BJ (cell line): ENCODE data around the gene EXOC6B. TPM values are rescaled to one million over a fixed set of nuclear protein-coding genes. Genes with fewer than 3 reads are reported as not detected.

ENCODE experiments used
- CTCF ChIA-PET: fragments of 350-600 bp; formaldehyde crosslinking; extraction: SDS; loops from one replicate; lab custom pipeline; 2021; ENCODE audit warnings: antibody characterized with exemption, inconsistent platforms; lab: Yijun Ruan, JAX
- POLR2A ChIA-PET: fragments of 300-600 bp; sonication (Branson Sonifier 250); formaldehyde crosslinking; extraction: SDS; loops from one replicate; lab custom pipeline; 2021; ENCODE audit warnings: antibody characterized with exemption; lab: Charles Lee
- DNase-seq: peaks from one replicate; pipeline ENCODE4 v3.0.0-alpha.2; 2011; ENCODE audit warnings: low read depth
- H3K27me3 ChIP-seq: 2 replicates; pipeline ENCODE4 v1.6.0; 2011; ENCODE audit warnings: low read length; ENCODE audit not compliant: control insufficient read depth, insufficient read depth
- H3K36me3 ChIP-seq: 2 replicates; pipeline ENCODE4 v1.5.1; 2011; ENCODE audit warnings: low read length; ENCODE audit not compliant: control insufficient read depth, insufficient read depth
- H3K4me3 ChIP-seq: 2 replicates; pipeline ENCODE4 v1.5.1; 2011; ENCODE audit warnings: low read depth, mild to moderate bottlenecking, control low read depth, low read length
- CTCF ChIP-seq: IDR thresholded peaks from 2 replicates; pipeline ENCODE4 v1.5.1; 2011; ENCODE audit warnings: low read depth, mild to moderate bottlenecking, control low read depth, inconsistent platforms, low read length, moderate library complexity; ENCODE audit not compliant: insufficient read depth
- polyA plus RNA-seq: library from polyadenylated mRNA; depleted of rRNA; stranded (reverse); fragments of >200 nt; gene quantifications from 2 replicates; pipeline ENCODE4 v1.2.3, GENCODE V29; 2011

Gene EXOC6B
- polyA plus RNA-seq, 1 experiment: 15.5 TPM

GRCh38 chr2:72144274-72144631 lies 681.6 kb downstream of the EXOC6B start:
- Histone ChIP-seq H3K27me3 (peaks cover 44% of the 10 kb centered on the region), H3K4me3 (no peak overlapping the region), H3K36me3 (no peaks in the 10 kb centered on the region)
- ChIA-PET CTCF (no interaction called here), POLR2A (no interaction called here)
- no peak for TF ChIP-seq CTCF
- no peak for DNase-seq

- H3K27me3 ChIP-seq: peaks cover 41% of the 10 kb centered on the region
These were observed 682.2 kb downstream of the EXOC6B start for GRCh38 chr2:72143441-72144273.

GRCh38 chr2:72142570-72143440 lies 683.0 kb downstream of the EXOC6B start:
- DNase-seq: no peak
- no peak for TF ChIP-seq CTCF
- Histone ChIP-seq H3K4me3 (no peak overlapping the region), H3K36me3 (no peaks in the 10 kb centered on the region), H3K27me3 (peaks cover 37% of the 10 kb centered on the region)
- CTCF ChIA-PET: interaction anchor here (1.0 to 1.1 kb wide), 2 partner anchors 26 to 342 kb away, joined by 3 read pairs; no protein-coding TSS in a partner anchor
- POLR2A ChIA-PET: no interaction called here

More at GRCh38 chr2:72143441-72144273, 682.2 kb downstream of the EXOC6B start:
- POLR2A ChIA-PET: no interaction called here
- Histone ChIP-seq H3K4me3 (no peak overlapping the region), H3K36me3 (no peaks in the 10 kb centered on the region)
- CTCF ChIA-PET: interaction anchor here (1.0 to 1.1 kb wide), 2 partner anchors 27 to 342 kb away, joined by 3 read pairs; no protein-coding TSS in a partner anchor
- no peak for DNase-seq
- TF ChIP-seq CTCF: no peak

GRCh38 chr2:72141881-72142451 lies 683.9 kb downstream of the EXOC6B start:
- no peak overlapping the region for H3K4me3 ChIP-seq
- peaks cover 32% of the 10 kb centered on the region for H3K27me3 ChIP-seq
- ChIA-PET CTCF (interaction anchor here (0.6 to 1.0 kb wide), 2 partner anchors 343 to 344 kb away, joined by 3 to 4 read pairs; no protein-coding TSS in a partner anchor), POLR2A (interaction anchor here (0.5 kb wide), 1 partner anchor 602 kb away, joined by 8 read pairs; no protein-coding TSS in a partner anchor)
- H3K36me3 ChIP-seq: no peaks in the 10 kb centered on the region
- no peak for TF ChIP-seq CTCF
- DNase-seq: no peak
